ENCODE data around the gene HGS. TPM values are rescaled to one million over a fixed set of nuclear protein-coding genes. Genes with fewer than 3 reads are reported as not detected.

Gene HGS
- total and polyA plus RNA-seq, 2 of the 13 experiments (the other 11 are each of a cell fraction or from before 2014, with no cell fraction given) = 73.3 to 78.1 TPM

GRCh38 chr17:81636505-81637288, 47.1 kb upstream of the HGS start, which contains the start of the genes NPLOC4 and TSPAN10 (continued):
- TF ChIP-seq SNAPC4 (CRISPR knock-in tag; IDR thresholded peaks at IDR 0.05) (0 out of 2 replicates have a peak, but pooled peaks have one; percentile 50), ZNF501 (CRISPR knock-in tag; IDR thresholded peaks at IDR 0.05) (no peak), ZC3H13 (CRISPR knock-in tag; IDR thresholded peaks at IDR 0.05) (peak; percentile 89), DR1 (CRISPR knock-in tag; IDR thresholded peaks at IDR 0.05) (peak; percentile 82), MYNN (CRISPR knock-in tag; IDR thresholded peaks at IDR 0.05; ENCODE audit: low read depth) (peak; percentile 53; the same call in 1 of the 2 replicates), ZNF407 (CRISPR knock-in tag; IDR thresholded peaks at IDR 0.05; ENCODE audit: not compliant biosample characterization) (peak; percentile 17), RBM39 (IDR thresholded peaks at IDR 0.05; ENCODE audit: low read depth, low read length, poor library complexity, severe bottlenecking) (no peak), TEF (CRISPR knock-in tag; IDR thresholded peaks at IDR 0.05) (no peak; the same call in 1 of the 2 replicates), SCMH1 (CRISPR knock-in tag; IDR thresholded peaks at IDR 0.05; ENCODE audit: borderline replicate concordance) (no peak), ARNTL (CRISPR knock-in tag; IDR thresholded peaks at IDR 0.05) (no peak), MLX (CRISPR knock-in tag; IDR thresholded peaks at IDR 0.05) (peak; percentile 58; the same call in 1 of the 2 replicates), FLYWCH1 (CRISPR knock-in tag; IDR thresholded peaks at IDR 0.05) (no peak; the same call in 1 of the 2 replicates)
